SK-N-SH treated with all-trans-retinoic acid at 6 μM for 48 hours (cell line): ENCODE measurements around the gene ISLR.

Experiments
- ISL1 ChIP-seq: fragments of 250-450 bp; sonication (Bioruptor Pico); IDR thresholded peaks from 2 replicates; pipeline ENCODE4 v2.1.2; 2022; ENCODE audit warnings: mild to moderate bottlenecking, moderate library complexity
- RARB ChIP-seq: fragments of 250-450 bp; sonication (Bioruptor Pico); IDR thresholded peaks from 2 replicates; pipeline ENCODE4 v1.8.0; 2021; ENCODE audit warnings: mild to moderate bottlenecking, moderate library complexity
- ZFP3 ChIP-seq: fragments of 250-450 bp; sonication (Bioruptor Pico); IDR thresholded peaks from 2 replicates; pipeline ENCODE4 v1.5.0; 2020; ENCODE audit warnings: mild to moderate bottlenecking, moderate library complexity
- TF ChIP-seq, protein P1 (sequence below): fragments of 250-450 bp; sonication (Bioruptor Pico); IDR thresholded peaks from 2 replicates; pipeline ENCODE4 v1.5.1; 2020; ENCODE audit warnings: low read depth, mild to moderate bottlenecking, moderate library complexity

DNA sequence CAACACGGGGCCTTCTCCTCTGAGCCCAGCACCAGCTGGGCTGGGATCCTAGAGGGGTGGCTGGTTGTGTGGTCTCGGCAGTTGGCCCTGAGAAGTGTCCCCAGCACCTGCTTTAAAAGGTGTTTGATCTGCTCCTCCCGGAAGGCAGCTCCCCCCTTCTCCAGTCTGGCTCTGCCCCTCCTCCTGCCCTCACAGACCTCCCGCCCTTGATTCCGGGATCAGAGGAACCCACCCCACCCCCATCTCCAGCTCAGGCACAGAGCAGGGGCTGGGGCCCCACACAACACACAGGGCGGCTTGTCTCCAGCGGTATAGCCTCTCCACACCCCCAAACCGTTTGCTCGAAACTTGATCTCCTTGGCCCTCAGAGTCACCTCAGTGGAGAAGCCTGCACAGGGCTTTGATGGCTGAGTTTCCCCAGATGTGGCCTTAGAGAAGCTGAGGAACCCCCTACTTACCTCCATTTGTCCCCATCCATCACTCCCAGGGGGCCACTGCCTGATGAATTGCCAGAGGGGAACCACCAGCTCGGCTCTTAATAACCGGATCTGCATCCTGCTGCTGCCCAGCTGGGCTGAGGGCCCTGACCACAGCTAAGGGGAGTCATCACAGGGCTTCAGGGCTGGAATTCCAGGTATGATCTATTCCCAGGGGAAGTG, 35.5 kb downstream of the ISLR start:
- TF ChIP-seq, protein P1, sequence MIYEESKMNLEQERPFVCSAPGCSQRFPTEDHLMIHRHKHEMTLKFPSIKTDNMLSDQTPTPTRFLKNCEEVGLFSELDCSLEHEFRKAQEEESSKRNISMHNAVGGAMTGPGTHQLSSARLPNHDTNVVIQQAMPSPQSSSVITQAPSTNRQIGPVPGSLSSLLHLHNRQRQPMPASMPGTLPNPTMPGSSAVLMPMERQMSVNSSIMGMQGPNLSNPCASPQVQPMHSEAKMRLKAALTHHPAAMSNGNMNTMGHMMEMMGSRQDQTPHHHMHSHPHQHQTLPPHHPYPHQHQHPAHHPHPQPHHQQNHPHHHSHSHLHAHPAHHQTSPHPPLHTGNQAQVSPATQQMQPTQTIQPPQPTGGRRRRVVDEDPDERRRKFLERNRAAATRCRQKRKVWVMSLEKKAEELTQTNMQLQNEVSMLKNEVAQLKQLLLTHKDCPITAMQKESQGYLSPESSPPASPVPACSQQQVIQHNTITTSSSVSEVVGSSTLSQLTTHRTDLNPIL: no peak
- TF ChIP-seq ISL1 (CRISPR knock-in tag) (no peak), RARB (CRISPR knock-in tag) (no peak), ZFP3 (CRISPR knock-in tag) (no peak)
